GM18520 (cell line): ENCODE results near the gene CUZD1.

Experiments used
- ATAC-seq: cut with Tn5 transposase; IDR thresholded peaks from one replicate; pipeline ENCODE4 v1.9.1; 2021; ENCODE audit not compliant: unreplicated experiment

The CUZD1 gene

DNA sequence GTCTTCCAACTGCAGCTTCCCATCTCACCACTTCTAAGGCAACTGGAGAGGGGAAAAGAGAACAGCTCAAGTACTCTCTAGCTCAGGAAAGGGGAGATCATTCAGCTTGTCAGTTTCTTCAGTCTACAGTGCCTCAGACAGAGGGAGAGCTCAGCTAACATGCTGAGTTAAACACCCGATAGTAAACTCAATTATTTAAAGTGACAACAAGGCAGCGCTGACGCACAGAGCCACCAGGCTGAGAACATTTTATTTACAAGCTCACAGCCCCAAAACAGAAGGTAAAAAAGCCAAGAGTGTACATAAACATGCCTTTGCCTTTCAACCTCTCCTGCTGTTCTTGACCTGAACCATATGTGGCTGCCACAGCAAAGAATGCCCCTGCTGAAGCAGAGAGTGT lies 10.1 kb upstream of the CUZD1 start:
- ATAC-seq, result no peak

DNA sequence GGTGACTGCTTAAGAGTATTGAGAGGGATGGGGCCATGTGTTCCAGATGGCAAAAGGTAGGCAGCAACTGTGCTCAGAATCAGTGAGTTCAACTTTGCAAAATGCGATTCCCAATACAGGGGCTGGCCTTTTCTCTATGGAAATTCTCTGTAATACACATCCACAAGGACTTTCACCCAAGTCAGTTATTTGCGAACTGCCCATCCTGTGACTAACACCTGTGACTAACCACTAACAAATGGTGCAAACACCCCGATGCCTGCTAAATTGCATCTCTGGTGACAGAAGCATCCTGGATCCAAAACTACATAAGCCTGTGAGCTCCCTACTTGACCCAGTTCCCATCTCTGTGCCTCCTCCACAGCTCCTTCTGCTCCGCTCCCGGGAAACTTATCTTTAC lies 9.0 kb upstream of the CUZD1 start:
- no peak for ATAC-seq

DNA sequence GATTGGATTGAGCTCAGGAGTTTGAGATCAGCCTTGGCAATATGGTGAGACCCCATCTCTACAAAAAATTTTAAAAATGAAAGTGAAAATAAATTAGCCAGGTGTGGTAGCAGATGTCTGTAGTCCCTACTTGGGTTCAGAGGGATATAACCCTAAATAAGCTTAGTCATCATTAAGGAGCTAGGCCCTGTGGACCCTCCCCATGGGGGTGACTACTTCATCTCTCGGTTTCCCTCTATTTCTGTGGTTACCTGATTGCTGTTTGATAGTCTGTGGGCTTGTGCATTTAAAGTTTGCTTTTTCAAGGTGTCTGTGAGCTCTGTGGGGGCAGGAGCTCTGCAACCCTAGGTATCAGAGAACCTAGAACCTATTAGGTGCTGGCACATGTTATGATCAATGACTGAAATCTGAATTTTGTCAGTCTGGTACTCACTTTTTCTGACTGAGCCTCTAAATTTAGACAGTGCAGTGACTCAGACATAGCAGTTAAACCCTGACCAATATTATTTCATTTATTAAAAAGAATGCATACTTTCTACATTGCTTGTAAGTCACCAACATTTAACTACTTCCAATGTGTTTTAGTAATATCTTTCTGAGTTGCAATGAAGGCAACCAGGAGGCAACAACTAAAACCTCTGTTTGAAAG lies 8.1 kb upstream of the CUZD1 start:
- no peak for ATAC-seq

DNA sequence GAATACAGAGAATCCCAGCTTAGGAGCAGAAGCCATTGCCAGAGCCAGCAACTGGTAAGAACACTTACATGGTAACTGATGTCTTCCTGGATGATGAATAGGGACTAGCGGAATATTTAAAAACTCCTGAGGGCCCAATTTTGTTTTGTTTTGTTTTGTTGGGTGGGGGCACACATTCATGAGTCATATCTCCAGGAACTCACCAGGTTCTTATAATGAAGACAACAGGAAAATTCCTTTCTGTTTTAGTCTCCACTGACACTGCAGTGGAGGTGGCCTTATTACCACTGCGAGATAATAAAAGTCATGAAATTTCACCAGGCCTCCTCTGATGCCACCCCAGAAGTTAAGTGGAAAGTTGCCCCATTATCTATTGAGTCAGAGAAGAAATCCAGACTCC lies 6.6 kb upstream of the CUZD1 start:
- no peak for ATAC-seq

DNA sequence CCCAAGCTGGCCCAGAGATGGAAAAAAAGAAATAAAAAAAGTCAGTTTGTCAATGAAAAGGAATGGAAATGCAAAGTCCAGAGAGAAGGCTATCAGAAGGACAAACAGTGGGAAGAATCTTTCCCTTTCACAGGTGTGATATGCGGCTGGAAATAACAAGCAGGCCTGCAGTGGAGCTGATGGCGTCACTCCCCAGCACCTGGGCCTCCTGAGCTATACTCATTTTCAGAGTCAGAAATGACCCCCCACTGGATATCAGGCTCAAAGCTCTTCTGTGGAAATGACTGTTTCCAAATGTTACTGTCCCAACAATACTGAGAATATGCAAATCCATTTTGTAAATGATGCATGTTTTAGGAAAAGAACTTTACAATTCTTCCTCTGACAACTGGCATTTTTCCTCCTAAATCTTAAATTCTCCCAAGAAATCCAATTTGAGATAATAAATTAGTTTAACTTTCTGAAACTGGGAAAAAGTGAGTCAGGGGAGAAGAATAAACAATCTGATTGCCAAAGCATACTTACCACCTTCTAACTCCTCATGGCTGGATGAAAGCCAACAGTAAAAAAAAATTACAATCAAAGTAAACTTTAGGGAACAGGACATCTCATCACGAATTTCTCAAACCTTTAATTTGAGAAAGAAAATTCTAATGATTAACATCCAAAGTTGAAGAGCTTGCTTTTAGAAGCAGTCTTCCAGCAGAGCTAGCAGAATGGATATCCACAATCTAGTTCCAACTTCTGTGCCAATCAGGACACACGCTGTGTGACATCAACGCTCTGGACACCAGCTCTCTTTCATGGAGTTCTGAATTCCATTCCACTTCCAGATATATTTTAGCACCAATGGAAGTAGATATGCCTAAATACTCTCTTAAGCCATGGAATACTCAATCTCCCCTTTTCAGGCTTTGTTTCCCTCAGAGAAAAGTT lies 5.3 kb upstream of the CUZD1 start:
- ATAC-seq, result no peak

DNA sequence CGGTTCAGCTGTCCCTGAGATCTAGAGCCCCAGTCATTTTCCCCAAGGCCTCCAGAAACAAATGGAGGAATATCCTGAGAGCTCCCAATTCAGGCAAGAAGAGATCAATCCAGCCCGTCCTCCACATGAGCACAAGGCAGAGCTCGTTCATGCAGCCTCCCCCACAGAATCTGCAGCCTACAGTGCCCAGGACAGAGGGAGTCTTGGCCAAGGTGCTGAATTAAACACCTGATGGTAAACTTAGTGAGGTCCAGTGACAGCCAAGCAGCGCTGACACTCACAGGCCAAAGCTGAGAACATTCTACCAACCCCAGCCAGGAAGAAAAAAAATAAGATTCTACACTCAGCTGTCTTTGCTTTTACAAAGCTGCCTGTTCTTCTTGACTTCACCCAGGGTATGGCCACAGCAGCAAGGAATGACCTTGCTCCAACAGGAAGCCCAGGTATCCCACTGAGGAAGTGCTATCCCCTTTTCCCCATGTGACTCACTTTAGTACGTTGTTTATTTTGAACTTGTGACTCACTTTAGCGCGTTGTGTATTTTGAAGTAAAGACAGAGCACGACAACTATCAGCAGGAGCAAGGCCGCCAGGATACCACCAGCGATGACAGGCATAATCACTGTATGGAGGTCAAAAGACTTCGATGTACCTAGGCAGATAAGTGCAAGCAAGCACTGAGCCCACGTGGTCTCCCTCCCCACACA lies 4.4 kb upstream of the CUZD1 start:
- no peak for ATAC-seq

DNA sequence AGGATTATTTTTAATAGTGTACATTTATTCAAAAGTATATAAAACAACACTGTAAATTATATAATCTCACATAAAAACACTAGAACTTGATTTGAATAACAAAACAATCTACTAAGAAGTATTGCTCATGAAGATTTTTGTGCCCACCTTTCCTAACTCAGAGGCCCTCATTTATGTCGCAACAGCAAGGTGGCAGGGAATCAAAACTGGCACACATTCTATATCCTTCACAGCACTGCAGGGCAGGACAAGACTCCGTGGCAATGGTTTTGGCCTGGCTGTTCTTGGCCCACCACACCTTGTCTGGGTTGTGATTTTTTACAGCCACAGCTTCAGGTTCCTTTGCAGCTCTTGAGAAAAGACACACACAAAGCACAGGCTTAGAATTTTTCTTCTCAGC lies 3.4 kb upstream of the CUZD1 start:
- no peak for ATAC-seq

DNA sequence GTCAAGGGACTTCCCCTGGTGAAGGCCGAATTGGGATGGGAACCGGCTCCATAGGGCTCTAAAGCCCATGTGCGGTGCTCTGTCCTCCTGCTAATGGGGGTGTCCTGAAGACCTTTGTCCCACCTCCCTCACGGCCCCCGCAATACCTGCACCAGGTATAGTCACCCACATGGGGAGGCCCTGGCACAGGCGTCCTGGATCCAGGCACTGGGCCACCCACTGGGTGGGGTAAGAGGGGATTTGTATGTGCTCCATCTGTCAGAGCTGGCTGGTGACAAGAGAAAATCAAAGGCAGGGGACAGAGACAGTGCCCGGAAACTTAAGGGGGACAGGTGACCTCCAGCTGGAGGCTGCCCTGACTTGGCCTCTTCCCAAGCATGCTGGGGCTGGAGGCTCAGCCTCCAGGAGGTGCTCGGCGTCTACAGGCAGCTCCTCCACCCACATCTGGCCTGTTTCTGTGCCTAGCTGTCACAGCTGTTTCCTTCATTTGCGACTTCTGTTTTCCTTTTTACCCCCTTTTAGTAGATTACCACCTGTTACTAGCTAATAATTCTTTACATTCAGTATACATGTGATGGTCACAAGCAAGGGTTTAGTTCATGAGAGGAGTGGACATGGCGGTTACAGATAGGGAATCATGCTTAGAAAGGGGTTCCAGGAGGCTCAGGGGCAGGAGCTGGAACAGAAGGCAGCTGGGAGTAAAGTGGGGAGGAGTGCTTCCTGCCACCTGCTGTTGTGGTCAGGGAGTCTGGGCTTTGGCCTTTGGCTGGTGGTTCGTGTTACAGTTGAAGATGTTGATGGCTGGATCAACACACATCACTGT lies 2.3 kb upstream of the CUZD1 start:
- ATAC-seq, result no peak

DNA sequence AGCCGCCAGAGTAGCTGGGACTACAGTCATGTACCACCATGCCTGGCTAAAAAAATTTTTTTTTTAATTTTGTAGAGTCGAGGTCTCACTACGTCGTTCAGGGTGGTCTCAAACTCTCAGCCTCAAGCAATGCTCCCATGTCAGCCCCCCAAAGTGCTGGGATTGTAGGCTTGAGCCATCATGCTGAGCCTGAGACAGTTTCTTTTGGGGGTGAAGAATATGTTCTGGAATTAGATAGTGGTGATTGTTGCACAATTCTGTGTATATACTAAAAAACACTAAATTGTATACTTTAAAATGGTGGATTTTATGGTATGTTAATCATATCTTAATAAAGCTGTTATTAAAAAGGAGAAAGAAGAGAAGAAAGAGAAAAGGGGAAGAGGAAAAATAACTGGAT lies 1.5 kb downstream of the CUZD1 start:
- ATAC-seq, result no peak

DNA sequence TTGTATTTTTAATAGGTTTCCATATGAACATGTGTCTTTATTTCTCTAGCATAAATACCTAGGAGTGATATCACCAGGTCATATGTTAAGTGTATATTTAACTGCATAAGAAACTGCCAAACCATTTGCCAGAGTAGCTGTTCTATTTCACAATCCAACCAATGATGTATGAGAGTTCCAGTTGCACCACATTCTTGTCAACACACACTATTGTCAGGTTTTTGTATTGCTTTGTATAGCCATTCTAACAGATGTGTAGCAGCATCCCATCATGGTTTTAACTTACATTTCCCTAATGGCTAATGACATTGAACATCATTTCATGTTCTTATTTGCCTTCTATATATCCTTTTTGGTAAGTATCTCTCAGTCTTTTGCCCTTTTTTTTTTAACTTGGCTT lies 4.1 kb downstream of the CUZD1 start:
- no peak for ATAC-seq

DNA sequence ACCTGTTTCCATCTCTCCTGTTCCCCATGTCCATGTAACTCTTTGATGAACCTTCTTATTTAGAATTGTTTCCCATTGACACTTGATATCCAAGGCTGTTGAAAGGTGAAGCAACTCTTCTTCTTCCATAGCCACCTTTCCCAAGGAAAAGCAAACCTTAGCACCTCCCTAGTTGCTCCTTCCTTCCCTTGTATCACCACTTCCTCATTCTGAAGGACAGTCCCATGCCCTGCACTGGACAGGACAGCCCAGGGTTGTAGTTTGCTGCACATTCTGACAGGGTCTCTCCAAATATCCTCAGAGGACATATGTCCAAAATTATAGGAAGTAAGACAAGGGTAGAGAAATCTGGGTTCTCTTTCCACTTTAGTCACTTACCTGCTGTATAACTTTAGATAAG lies 6.2 kb downstream of the CUZD1 start:
- no peak for ATAC-seq

DNA sequence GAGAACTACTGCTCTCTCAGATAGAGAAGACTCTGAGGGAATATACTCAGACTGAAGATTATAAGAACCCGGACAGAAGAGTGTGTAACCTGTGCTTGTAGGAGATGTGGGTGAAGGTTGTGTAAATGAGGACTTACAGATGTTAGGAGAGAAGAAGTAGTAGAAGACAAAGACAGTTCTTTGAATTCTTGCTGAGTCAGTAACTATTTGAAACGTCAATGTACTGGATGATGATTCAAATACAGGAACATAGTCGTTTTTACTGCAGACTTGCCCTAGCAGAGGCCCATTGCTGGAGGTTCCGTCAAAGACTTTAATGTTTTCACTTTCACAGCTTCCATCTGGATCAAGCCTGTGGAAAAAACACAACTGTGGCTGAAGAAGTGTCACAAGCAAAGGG lies 6.8 kb downstream of the CUZD1 start:
- no peak for ATAC-seq

DNA sequence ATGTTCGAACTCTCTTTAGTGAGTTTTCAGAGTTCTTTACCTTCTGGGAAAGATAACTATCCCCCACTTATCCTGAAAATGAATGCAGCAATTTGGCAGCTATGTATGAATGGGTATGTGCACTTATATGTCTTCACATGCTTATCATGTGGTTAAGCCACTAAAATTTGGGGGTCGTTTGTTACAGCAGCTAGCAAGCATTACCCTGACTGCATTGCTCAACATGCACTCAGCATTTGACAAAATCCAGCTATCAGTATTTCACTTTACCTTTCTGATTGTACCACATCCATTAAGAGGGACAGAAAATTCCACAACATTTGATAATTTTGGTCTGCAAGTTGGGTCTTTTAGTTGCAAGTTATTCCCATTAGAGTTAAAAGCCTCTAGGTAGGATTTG lies 9.7 kb downstream of the CUZD1 start:
- no peak for ATAC-seq

DNA sequence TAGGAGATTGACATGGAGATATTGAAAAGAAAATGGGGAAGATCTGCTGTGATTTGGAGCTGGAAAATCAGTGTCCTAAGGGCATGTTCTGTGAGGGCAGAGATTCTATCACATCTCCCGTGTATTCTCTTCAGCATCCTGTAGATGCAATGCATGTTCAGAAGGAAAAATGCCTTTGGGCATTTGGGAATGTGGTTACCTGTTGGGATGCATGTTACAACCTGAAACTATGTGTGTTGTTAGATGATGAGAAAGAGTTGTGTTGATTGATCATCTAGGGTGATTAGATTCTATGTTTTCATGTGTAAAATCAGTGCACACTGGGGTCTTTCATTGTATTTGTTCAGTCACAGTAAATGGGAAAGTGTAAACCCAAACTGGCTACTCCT lies 14.7 kb downstream of the CUZD1 start:
- ATAC-seq, result no peak

DNA sequence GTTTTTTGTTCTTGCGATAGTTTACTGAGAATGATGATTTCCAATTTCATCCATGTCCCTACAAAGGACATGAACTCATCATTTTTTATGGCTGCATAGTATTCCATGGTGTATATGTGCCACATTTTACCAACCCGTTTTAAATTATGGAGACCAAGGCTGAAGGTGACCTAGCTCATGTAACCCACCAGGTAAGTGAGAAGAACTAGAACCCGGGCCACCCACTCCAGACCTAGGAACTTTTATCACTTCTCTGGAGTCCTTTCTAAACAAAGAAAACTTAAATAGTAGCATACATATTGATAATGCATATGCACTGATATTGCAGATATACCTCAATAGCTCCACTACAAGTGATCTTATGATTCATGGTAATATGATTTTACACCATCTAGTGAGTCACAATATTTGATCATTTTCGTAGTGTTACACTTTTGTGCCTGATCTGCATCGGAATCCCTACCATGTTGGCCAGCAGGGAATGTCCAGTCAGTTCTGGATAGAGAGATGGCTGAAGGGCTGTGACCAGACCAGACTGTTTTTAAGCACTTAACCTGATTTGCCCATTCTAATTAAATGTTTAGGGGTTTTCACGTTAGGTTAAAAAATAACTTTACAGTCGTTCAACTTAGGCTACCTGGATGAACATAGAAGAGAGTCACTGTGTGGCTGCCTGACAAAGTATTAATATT lies 15.2 kb downstream of the CUZD1 start:
- no peak for ATAC-seq

DNA sequence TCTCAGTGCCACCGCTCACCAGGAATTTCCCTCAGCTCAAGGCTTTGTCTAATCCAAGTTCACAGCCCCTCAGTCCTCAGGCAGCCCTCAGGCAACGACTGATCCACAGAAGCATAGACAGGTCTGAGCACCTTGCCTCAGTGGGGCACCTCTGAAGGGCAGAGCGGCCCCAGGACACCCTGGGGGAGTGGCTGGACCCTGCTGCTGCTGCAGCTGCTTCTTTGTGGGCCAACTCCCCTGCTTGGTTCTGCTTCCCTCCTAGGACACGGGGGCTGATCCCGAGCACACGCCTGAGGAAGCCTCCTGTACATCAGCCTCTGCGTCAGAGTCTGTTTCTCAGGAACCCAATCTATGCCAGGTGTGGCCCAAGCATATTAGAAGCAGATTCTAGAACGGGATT lies 16.2 kb downstream of the CUZD1 start:
- no peak for ATAC-seq

DNA sequence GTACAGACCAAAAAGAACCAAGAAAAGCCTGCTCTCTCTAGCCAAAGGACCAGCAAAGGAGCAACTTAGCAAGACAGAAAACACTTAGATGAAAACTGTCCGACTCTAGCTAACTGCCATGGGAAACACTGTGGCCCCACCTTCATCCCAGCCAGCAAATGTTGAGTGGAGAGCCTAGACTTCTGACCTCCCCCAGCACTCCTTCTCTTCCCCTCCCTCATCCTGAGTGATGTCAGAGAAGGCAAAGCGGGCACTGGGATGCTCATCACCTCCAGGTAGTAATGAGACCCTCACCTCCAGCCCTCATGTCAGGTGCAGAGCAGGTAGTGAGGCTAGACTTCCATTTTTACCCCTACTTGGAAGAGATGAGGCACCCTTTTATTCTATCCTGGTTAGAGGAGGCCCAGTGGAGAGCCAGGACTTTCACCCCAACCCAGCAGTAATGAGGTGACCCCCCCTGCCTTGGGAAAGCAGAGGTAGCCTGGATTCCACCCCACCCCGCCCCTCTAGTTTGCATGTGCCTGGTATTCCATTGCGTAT lies 16.9 kb downstream of the CUZD1 start:
- no peak for ATAC-seq

DNA sequence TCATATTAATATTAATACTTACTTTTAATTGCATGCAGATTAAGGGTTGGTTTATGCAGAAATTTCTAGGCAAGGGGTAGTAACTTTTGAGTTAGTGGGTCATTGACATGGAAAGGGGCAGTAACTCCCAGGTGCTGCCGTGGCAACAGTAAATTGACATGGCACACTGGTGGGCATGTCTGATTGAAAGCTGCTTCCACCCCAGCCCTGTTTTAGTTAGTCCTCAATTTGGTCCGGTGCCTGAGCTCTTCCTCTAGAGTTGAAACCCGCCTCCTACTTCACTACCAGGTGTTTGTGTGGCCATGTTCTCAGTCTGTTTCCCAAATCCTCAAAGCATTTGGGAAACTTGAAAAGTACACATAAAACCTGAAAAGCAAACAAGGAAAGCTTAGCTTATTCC lies 18.4 kb downstream of the CUZD1 start:
- ATAC-seq, result no peak

DNA sequence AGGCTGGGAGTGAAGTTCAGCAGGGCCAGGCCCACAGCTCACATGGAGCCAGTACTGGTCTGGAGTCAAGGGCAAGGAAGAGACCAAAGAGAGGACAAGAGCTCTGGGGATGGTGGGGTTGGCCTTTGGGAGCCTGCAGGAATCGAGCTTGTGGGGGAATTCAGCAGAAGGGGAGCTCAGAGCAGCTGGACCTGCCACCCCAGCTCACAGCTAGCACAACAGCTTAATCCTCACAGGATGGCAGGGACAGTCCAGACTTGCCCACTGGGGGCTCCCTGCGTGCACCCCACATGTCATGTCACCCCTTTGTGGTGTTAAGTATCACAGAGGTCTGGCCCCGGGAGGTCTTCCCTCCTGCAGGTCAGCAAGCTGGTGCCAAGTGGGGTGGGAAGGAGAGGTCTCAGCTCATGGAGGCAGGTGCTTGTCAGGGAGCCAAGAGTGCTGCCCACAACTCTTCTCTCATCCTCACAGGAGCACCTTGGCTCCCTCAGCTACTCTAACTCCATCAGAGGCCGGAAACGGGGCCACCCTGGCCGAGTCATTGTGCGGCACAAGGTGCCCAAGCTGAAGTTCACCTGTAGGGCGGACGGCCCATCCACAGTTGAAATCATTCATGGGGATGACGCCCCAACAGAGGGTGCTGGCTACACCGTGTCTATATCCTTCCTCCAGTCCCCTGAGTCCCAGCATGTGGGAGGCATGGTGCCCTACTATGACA lies 22.5 kb downstream of the CUZD1 start:
- no peak for ATAC-seq

DNA sequence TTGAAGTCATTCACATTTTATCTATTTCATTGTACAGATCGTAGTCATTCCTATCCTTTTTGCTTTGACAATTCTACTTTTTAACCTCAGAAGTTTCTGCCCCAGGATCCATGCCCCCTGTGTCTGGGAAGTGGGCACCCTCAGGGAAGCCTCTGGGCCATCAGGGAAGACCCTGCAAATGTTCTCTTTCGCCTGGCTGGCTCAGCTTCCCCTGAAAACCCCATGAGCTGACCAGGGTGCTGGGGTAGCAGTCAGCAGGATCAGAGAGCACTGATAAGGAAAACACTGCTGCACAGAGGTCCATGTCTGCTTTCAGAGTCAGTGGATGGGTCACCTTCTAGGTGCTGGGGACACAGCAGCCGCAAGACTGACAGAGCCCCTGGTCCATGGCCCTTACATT lies 23.8 kb downstream of the CUZD1 start:
- no peak for ATAC-seq
